HCEC 1CT (cell line): ENCODE results near the gene PCNT.

Source experiments
- DNase-seq: peaks from one replicate; pipeline ENCODE4 v3.0.0-alpha.2; 2017

PCNT gene

GRCh38 chr21:46410516-46410915, 86.6 kb downstream of the PCNT start:
- no peak for DNase-seq

- DNase-seq, result no peak
Measured at GRCh38 chr21:46411236-46411635, 87.3 kb downstream of the PCNT start.

DNA sequence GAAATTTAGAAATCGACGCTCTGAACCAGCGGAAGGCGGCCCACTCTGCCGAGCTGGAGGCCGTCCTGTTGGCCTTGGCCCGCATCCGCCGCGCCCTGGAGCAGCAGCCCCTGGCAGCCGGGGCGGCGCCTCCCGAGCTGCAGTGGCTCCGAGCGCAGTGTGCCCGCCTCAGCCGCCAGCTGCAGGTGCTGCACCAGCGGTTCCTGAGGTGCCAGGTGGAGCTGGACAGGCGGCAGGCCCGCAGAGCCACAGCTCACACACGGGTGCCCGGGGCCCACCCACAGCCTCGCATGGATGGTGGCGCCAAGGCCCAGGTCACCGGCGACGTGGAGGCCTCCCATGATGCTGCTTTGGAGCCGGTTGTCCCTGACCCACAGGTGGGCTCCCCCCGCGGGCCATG, 87.7 kb downstream of the PCNT start:
- DNase-seq, result no peak

GRCh38 chr21:46412521-46413364, 88.8 kb downstream of the PCNT start:
- DNase-seq, result no peak

GRCh38 chr21:46413365-46413696, 89.4 kb downstream of the PCNT start:
- DNase-seq, result no peak

DNA sequence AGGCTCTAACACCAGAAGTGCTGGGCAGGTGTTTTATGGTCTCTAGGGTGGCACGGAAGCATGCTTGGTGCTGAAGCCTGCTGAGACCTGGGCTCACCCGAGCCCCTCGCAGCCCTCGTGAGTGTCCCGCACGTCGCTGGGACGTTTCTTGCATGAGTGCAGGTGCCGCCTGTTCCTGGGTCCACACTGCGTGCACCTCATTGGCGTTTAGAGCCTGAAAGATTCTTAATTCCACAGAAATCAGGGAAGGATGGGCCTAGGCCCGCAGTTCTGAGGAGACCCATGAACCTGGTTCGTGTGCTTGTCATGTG, 91.0 kb downstream of the PCNT start:
- DNase-seq, result no peak

DNA sequence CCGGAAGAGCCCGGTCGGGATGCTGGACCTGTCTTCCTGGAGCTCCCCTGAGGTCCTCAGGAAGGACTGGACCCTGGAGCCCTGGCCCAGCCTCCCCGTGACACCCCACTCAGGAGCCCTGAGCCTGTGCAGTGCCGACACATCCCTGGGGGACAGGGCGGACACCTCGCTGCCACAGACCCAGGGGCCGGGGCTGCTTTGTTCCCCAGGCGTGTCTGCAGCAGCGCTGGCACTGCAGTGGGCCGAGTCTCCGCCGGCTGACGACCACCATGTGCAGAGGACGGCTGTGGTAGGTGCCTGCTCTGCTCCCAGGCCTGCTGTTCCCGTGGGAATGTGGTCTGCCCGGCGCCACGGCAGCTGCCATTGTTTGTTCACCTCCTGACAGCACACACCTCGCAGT, 92.6 kb downstream of the PCNT start:
- no peak for DNase-seq

- DNase-seq, result no peak
Measured at GRCh38 chr21:46418265-46418946, 94.5 kb downstream of the PCNT start.

DNA sequence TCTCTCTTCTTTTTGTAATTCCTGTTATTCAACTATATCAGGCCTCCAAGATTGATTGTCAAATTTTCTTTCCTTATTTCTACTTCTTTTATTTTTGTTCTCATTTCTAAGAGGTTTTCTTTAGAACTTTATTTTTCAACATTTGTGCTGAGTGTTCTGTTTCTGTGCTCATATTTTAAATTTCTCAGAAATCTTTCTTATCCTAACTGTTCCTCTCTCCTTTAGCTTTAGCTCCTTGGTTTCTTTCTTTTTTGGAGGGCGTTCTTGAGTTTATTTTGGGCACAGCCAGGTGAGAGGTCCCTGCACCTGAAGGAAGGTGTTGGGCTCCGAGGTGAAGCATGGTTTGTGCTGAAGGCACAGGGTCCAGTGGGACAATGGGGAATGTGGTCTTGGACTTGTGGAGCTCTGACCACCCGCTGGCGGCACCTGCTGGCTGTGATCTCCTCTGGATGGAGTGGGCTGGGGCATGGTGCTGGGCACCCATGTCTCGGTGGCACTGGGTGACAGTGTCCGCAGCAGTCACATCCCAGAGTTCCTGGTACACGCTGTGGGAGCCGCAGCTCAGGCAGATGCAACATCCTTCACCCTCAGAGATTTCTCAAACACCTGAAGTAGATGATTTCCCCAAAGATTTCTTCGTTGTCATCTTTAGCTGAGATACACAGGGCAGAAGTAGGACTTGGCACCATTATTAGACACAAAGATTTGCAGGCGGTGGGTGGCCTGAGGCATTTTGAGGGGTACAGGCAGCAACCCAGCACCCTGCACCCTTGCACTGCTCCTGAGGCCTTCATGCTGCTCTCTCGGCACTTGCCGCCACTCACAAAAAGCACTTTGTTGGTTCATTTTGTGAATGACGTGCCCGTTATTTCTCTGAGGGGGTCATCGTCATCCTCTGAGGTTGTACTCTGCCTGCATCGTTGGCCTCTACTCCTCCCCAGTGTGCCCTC, 96.6 kb downstream of the PCNT start:
- no peak for DNase-seq

DNA sequence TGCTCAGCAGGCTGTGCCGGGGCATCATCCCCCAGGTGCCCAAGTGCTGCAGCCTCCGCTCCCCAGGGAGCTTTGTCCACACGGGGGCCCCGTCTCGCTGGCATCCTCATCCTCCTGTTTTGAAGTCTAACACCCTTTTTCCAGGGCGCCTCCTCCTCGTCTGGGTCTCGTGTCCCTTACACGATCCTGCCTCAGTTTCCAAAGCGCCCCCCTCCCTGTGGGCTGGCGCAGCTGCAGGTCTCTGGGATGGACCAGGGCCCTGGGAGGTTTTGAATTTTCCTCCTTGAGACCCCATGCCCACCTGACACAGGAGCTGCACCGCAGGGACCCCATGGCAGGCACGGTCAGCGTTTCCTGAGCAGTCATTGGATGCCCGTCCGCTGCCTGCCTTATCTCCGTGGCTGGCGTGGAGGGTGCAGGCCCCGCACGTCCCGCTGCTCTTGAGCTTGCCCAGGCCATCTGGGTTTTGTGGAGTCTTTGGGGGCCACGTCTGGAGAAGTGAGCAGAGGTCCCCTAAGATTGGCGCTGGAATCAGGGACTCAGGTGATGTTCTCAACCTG, 97.3 kb downstream of the PCNT start:
- no peak for DNase-seq

GRCh38 chr21:46421756-46422555, 98.0 kb downstream of the PCNT start:
- no peak for DNase-seq

DNA sequence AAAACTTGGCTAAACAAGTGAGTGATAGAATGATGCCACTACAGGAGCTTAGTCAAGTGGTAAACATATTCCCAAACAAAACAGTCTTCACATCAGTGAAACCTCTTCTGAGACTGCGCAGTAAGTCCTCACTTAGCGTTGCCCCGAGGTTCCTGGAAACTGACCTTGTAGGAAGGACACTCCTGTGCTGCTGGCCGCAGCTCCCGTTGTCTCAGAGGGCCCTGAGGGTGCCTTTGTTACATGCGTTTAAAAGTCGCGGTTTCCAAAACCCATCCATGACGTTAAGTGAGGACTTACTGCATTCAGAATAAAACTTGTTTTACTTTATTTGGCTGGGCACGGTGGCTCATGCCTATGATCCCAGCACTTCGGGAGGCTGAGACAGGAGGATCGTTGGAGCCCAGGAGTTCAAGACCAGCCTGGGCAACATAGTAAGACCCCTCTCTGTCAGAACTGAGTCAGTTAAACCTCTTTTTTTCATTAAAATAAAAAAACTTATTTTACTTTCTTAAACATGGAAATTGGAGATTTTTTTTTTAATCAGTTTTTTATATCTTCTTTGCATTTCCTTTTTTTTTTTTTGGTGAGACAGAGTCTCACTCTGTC, 98.8 kb downstream of the PCNT start:
- DNase-seq, result no peak

GRCh38 chr21:46423546-46424038, 99.6 kb downstream of the PCNT start:
- DNase-seq, result no peak

GRCh38 chr21:46424039-46424591, 100.2 kb downstream of the PCNT start:
- no peak for DNase-seq

DNA sequence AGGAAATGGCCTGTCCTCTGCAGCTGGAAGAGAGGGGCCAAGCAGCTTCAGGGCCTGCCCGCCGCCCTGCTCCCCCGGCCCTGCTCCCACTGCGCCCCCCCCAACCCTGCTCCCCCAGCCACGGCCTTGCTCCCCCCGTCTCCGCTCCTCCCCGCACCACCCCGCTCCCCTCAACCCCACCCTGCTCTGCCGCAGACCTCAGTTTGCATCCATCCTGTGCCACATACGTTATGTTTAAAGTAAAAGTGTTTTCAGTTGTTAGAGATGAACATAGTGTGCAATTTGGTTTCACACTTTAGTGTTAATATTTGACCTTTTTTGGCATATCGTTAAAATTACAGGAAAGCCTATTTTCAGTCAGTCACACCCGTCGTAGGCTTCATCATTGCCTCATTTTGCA, 100.7 kb downstream of the PCNT start:
- no peak for DNase-seq

- no peak for DNase-seq
Measured at GRCh38 chr21:46425041-46425440, 101.1 kb downstream of the PCNT start.

- DNase-seq, result no peak
Measured at GRCh38 chr21:46425571-46425970, 101.6 kb downstream of the PCNT start.

- DNase-seq, result no peak
Measured at GRCh38 chr21:46426313-46427046, 102.5 kb downstream of the PCNT start.

DNA sequence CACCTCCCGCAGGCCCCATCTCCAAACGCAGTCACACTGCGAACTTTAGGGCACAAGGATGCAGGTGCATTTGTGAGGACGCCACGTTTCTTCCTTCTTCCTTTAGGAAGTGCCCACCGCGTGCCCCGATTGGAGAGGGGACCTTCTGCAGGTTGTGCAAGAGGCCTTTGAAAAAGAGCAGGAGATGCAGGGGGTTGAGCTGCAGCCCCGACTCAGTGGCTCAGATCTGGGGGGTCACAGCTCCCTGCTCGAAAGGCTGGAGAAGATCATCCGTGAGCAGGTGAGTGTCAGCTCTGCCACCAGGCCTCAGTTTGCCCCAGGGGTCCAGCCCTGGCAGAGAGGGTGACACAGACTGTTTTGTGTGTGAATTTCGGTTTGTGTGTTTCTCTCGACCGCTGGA, 103.6 kb downstream of the PCNT start:
- no peak for DNase-seq

- no peak for DNase-seq
Measured at GRCh38 chr21:46428286-46428685, 104.3 kb downstream of the PCNT start.
